HG03460 (cell line): ENCODE data around the gene STRADB.
"Not testable (repeated sequence)": the region's sequence is repeated elsewhere in the genome, so short reads cannot be mapped to it uniquely, and the experiment has no call there.

ENCODE experiments used
- ATAC-seq: cut with Tn5 transposase; IDR thresholded peaks from one replicate; pipeline ENCODE4 v1.9.1; 2021; ENCODE audit not compliant: unreplicated experiment

Gene STRADB

GRCh38 chr2:201451292-201452057 is at the start of gene STRADB, which contains the start of gene TRAK2:
STRADB (plus strand) TSS chr2:201451740; CDS start chr2:201454841, 3,101 bp downstream.
TRAK2 (minus strand) TSS chr2:201451458; CDS start chr2:201420507, 30,951 bp downstream.
- ATAC-seq = peak; percentile 96

DNA sequence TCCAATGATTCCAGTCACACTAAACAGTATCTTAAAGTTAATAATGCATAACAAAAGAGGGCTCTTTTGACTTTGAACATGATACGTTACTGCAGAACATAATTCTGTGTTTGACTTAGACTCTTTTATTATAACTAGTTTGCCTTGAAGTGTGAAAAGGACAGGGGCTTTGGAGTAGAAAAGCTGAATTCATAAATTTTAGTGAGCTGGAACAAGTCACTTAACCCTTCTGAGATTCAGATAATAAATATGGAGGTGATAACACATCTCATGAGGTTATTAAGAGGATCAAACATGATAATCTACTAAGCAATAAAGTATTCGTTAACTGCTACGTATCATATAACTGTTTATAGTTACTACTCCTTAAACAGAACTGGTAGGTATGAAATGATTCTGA is 49.7 kb upstream of the STRADB start:
- ATAC-seq = no peak

DNA sequence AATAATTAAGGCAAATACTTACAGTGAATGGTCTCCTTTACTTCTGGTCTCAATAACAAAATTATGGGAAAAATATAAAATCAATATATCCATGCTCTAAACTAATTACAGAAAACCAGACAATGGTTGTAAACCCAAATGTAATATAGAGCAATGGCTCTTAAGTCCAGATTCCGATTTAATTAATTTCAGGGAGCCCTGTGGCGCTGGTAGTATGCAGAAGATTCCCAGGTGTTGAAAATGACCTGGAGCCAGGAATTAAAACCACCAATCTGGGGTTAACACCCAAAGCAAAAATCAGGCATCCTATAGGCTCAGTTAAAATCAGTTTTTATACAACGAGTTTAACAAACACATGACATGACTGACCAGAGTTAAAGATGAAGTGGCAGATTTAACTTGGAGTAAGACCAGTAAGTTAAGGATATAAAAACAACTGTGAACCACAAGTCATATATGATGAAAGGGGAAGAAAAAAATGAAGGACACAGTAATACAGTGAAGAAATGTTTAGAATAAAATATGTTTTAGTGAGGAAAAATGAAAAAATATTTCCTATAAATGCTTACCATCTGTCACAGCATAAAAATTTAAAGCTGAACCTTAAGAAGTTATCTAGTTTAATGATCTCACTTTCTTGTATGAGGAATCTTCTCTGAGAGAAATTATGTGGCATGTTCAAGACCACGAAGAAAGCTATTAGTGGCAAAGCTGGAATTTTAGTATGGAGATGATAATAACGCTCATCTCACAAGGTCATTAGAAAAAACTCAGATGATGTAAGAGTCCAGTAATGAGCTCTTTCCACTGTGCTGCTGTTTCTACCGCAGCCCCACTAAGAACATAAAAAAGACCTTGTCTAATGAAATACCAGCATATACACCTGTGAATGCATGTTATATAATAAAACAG is 48.6 kb upstream of the STRADB start:
- ATAC-seq = no peak

- ATAC-seq = no peak
These were observed 47.7 kb upstream of the STRADB start for GRCh38 chr2:201403880-201404279.

- ATAC-seq = no peak
These were observed 46.8 kb upstream of the STRADB start for GRCh38 chr2:201404699-201405280.

GRCh38 chr2:201406077-201406662 is 45.4 kb upstream of the STRADB start:
- no peak for ATAC-seq

DNA sequence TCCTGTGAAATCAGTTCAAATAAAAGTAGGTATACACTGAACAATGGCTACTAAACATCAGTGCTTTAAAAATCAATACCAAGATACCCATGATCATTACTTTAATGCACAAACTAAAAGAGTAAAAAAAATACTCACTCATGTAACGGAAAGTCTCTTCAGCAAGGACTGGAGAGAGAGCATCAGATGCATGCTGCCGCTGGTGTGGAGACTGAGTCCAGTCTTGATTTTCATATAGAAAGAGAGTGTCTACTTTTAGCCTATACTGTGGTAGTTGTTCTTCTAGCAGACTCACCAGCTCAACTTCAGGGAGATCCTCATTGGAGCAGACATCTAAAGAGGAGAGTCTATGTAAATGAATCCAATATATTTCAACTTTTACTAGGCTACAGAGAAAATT is 44.3 kb upstream of the STRADB start:
- no peak for ATAC-seq

DNA sequence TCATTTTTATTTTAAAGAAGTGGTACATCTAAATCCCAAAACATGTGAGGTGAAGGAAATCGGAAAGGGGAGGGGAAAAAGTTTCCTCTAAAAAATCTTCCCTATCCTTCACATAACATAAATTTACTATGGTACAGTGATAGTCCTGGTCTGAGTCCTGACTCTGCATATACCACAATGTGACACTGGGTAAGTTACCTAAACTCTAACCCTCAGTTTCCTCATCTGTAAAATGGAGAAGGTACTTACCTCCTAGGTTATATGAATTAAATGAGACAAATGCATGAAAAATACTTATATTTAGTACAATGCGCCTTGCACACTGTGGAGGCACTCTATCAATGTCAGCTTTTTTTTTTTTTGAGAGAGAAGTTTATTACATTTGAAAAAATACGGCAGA is 42.6 kb upstream of the STRADB start:
- ATAC-seq = no peak

DNA sequence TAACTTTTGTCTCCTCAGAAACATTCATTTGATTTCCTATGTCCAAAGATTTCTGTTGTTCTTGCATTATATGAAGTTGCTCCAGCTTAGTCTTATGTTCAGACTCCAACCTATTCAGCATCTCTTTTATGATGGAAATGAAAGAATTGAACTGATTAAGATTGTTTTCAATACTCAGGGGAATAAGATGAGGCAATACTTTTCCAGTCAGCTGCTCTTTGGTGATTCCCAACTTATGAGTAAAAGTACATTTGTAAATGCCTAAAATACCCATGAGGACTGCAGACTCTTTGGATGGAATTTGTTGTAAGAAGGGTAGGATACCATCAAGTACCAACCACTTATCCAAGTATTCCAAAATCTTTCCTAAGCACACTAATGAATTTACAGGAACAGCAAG is 40.1 kb upstream of the STRADB start:
- no peak for ATAC-seq

GRCh38 chr2:201413143-201413542 is 38.4 kb upstream of the STRADB start:
- ATAC-seq = no peak

DNA sequence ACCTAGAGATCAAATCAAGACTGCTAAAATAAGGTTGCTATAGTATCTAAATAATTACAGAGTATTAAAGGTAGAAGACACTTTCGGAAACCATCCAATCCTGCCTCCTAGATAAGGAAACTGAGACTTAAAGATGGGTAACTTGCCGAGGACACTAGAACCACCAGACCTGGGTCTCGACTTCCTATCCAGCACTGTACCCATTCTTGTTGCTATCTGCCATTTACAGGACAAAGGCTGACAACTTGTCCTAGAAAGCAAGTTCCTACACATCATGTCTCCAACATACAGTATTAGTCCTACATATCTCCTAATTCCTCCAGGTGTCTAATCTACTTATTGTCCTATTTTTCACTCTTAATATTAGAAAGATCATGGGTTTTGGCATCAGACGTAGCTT is 38.0 kb upstream of the STRADB start:
- ATAC-seq = no peak

- peak; percentile 73 for ATAC-seq
These were observed 37.2 kb upstream of the STRADB start for GRCh38 chr2:201414099-201415023.

DNA sequence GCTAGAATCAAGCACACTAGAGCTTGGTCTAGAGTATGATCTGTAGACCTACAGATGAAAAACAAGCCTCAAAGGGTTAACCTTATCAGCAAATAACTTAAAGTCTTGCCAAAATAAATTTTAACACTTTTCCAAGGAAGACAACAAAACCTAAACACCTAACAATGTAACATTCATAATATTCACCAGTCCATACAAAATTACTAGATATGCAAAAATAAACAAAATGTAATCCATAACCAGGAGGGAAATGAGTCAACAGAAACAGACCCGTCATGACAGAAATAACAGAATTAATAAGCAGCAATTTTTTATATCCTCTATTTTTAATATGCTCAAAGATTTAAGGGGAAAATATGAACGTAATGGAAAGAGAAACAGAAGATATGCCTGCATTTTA is 36.4 kb upstream of the STRADB start:
- no peak for ATAC-seq

DNA sequence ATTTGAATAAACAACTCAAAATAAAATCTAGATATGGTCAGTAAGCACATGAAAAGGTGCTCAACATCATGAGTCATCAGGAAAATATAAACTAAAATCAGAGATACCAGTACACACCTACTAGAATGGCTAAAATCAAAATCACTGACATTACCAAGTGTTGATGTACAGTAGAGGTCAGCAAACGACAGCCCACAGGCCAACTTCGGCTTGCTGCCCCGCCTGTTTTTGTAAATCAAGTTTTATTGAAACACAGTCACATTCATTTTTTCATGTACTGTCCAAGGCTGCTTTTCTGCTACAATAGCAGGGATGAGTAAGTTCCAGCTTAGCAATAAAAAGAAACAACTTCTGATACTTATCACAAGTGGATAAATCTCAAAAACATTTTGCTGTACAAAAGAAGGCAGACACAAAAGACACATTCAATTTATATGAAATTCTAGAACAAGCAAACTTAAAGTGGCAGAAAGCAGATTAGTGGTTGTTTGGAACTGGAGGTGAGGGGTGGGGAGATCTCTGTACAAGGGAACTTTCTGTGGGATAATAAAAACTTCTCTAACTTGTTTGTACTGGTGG is 32.4 kb upstream of the STRADB start:
- no peak for ATAC-seq

- no peak for ATAC-seq
These were observed 31.6 kb upstream of the STRADB start for GRCh38 chr2:201419986-201420385.

GRCh38 chr2:201420442-201421113 is 31.0 kb upstream of the STRADB start:
- no peak for ATAC-seq

DNA sequence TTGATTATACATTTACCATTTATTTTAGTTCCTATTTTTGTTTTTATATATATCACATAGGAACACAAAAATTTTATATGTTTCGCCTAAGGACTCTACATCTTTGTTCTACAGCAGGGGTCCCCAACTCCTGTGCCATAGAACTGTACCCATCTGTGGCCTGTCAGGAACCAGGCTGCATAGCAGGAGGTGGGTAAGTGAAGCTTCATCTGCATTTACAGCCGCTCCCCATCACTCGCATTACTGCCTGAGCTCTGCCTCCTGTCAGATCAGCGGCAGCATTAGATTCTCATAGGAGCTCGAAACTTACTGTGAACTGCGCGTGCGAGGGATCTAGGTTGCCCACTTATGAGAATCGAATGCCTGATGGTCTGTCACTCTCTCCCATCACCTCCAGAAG is 25.6 kb upstream of the STRADB start:
- no peak for ATAC-seq

- not testable (repeated sequence) for ATAC-seq
These were observed 23.2 kb upstream of the STRADB start for GRCh38 chr2:201428366-201428765.

- ATAC-seq = not testable (repeated sequence)
These were observed 21.7 kb upstream of the STRADB start for GRCh38 chr2:201429835-201430234.
